Thoracic aorta (tissue), 2 donors: Measurements from ENCODE around the gene HHIPL2. TPM values are rescaled to one million over a fixed set of nuclear protein-coding genes. Genes with fewer than 3 reads are reported as not detected.

Source experiments
- ATAC-seq: fragments of 150-250 bp; one replicate; pipeline ENCODE4 v1.8.0; 2017; ENCODE audit warnings: low read depth; ENCODE audit not compliant: insufficient number of reproducible peaks, low FRiP score
- DNase-seq: peaks from one replicate; pipeline ENCODE4 v3.0.0-alpha.2; 2020; ENCODE audit warnings: low spot score
- H3K27ac ChIP-seq, 2 donors: fragments of 200-600 bp; sonication (generic); 1 replicate in 1 of 2; 2 replicates in 1 of 2; pipeline ENCODE4 v1.5.1; 2016; ENCODE audit warnings: mild to moderate bottlenecking in 2 of 2, moderate library complexity in 2 of 2
- H3K27me3 ChIP-seq: fragments of 200-600 bp; sonication (generic); replicated peaks from 2 replicates; pipeline ENCODE4 v1.6.0; 2016; ENCODE audit warnings: mild to moderate bottlenecking; ENCODE audit not compliant: insufficient read depth
- H3K36me3 ChIP-seq: fragments of 200-600 bp; sonication (generic); one replicate; pipeline ENCODE4 v1.5.1; 2016
- H3K4me1 ChIP-seq, 2 donors: fragments of 200-600 bp; sonication (generic); 1 replicate in 1 of 2; 2 replicates in 1 of 2; pipeline versions ENCODE4 v1.5.1 to v1.6.0; 2016; ENCODE audit warnings: low read depth in 2 of 2, mild to moderate bottlenecking in 1 of 2; ENCODE audit not compliant: control insufficient read depth in 1 of 2
- H3K4me3 ChIP-seq: fragments of 200-600 bp; sonication (generic); 2 replicates; pipeline ENCODE4 v1.5.1; 2016; ENCODE audit warnings: mild to moderate bottlenecking
- H3K9me3 ChIP-seq: fragments of 200-600 bp; sonication (generic); 2 replicates; pipeline ENCODE4 v1.5.1; 2016
- CTCF ChIP-seq: fragments of 200-600 bp; sonication (generic); IDR thresholded peaks from one replicate; pipeline ENCODE4 v1.5.1; 2019; ENCODE audit warnings: antibody characterized with exemption
- total RNA-seq, 2 donors: library from RNA; depleted of rRNA; stranded (reverse); fragments of >200 nt; gene quantifications; one replicate each; pipeline versions ENCODE4 v1.1.0 to v1.2.3, GENCODE V29; 2016

The HHIPL2 gene
- total RNA-seq, 2 donors from 2014 or later = not detected

- H3K27me3 ChIP-seq = no peaks in the 10 kb centered on the region
- no peaks in the 10 kb centered on the region for H3K36me3 ChIP-seq
- no peak overlapping the region for H3K4me3 ChIP-seq
- no peak for DNase-seq
- H3K4me1 ChIP-seq = peaks cover 3 to 8% of the 10 kb centered on the region in 2 donors
- no peaks in the 10 kb centered on the region for H3K9me3 ChIP-seq
- ATAC-seq = no peak
- H3K27ac ChIP-seq = no peak overlapping the region
- no peak for TF ChIP-seq CTCF
Measured at GRCh38 chr1:222543817-222544216, 4.1 kb downstream of the HHIPL2 start.

- no peak for TF ChIP-seq CTCF
- H3K9me3 ChIP-seq = no peaks in the 10 kb centered on the region
- no peaks in the 10 kb centered on the region for H3K4me1 ChIP-seq
- no peak overlapping the region for H3K27ac ChIP-seq
- DNase-seq = no peak
- no peak overlapping the region for H3K4me3 ChIP-seq
- no peaks in the 10 kb centered on the region for H3K36me3 ChIP-seq
- ATAC-seq = no peak
- no peaks in the 10 kb centered on the region for H3K27me3 ChIP-seq
Measured at GRCh38 chr1:222540598-222540995, 7.3 kb downstream of the HHIPL2 start.

- Histone ChIP-seq H3K27me3 (no peaks in the 10 kb centered on the region), H3K9me3 (no peaks in the 10 kb centered on the region), H3K27ac (no peak overlapping the region), H3K4me1 (no peaks in the 10 kb centered on the region), H3K4me3 (no peak overlapping the region), H3K36me3 (no peaks in the 10 kb centered on the region)
- no peak for ATAC-seq
- DNase-seq = no peak
- TF ChIP-seq CTCF = no peak
Measured at GRCh38 chr1:222539951-222540597, 7.8 kb downstream of the HHIPL2 start.

- DNase-seq (no peak), ATAC-seq (no peak)
- no peak overlapping the region for H3K27ac ChIP-seq
- no peaks in the 10 kb centered on the region for H3K4me1 ChIP-seq
- no peak overlapping the region for H3K4me3 ChIP-seq
- no peak for TF ChIP-seq CTCF
- H3K9me3 ChIP-seq = no peaks in the 10 kb centered on the region
- no peaks in the 10 kb centered on the region for H3K36me3 ChIP-seq
- no peaks in the 10 kb centered on the region for H3K27me3 ChIP-seq
Measured at GRCh38 chr1:222535455-222535854, 12.4 kb downstream of the HHIPL2 start.

- Histone ChIP-seq H3K4me1 (no peaks in the 10 kb centered on the region), H3K4me3 (no peak overlapping the region), H3K27me3 (no peaks in the 10 kb centered on the region), H3K36me3 (no peaks in the 10 kb centered on the region), H3K9me3 (no peaks in the 10 kb centered on the region), H3K27ac (no peak overlapping the region)
- no peak for ATAC-seq
- no peak for DNase-seq
- TF ChIP-seq CTCF = no peak
Measured at GRCh38 chr1:222530852-222531251, 17.1 kb downstream of the HHIPL2 start.
